Osteoblast (primary cell): ENCODE results near the gene DHRSX. TPM values are rescaled to one million over a fixed set of nuclear protein-coding genes. Genes with fewer than 3 reads are reported as not detected.
"Not testable (repeated sequence)": the region's sequence is repeated elsewhere in the genome, so short reads cannot be mapped to it uniquely, and the experiment has no call there.

Experiments
- DNase-seq: peaks from one replicate; pipeline ENCODE4 v3.0.0; 2011; ENCODE audit warnings: low spot score, mixed read lengths; ENCODE audit not compliant: insufficient read length; ENCODE audit errors: missing footprints
- H2AFZ ChIP-seq: 2 replicates; pipeline ENCODE4 v1.6.0; 2011; ENCODE audit warnings: mild to moderate bottlenecking, low read length
- H3K27ac ChIP-seq: 2 replicates; pipeline ENCODE4 v1.5.1; 2011; ENCODE audit warnings: mild to moderate bottlenecking, low read depth, low read length, moderate library complexity
- H3K27me3 ChIP-seq: 2 replicates; pipeline ENCODE4 v1.6.0; 2012; ENCODE audit warnings: mild to moderate bottlenecking, control low read depth, inconsistent platforms, low read length, moderate library complexity; ENCODE audit not compliant: insufficient read depth
- H3K36me3 ChIP-seq: 2 replicates; pipeline ENCODE4 v1.5.1; 2011; ENCODE audit warnings: mild to moderate bottlenecking, low read length, control low read depth, moderate library complexity; ENCODE audit not compliant: insufficient read depth
- H3K4me1 ChIP-seq: 2 replicates; pipeline ENCODE4 v1.5.1; 2011; ENCODE audit warnings: mild to moderate bottlenecking, low read length, control low read depth, moderate library complexity; ENCODE audit not compliant: insufficient read depth
- H3K4me2 ChIP-seq: 2 replicates; pipeline ENCODE4 v1.6.0; 2011; ENCODE audit warnings: mild to moderate bottlenecking, low read length; ENCODE audit not compliant: insufficient read depth
- H3K4me3 ChIP-seq: fragments of 200-600 bp; sonication (generic); 3 replicates; pipeline ENCODE4 v1.5.1; 2012; ENCODE audit warnings: mild to moderate bottlenecking, low read length, inconsistent platforms; ENCODE audit not compliant: insufficient read depth
- H3K79me2 ChIP-seq: 2 replicates; pipeline ENCODE4 v1.6.0; 2012; ENCODE audit warnings: mild to moderate bottlenecking, low read length, control low read depth, inconsistent platforms; ENCODE audit not compliant: insufficient read depth
- H3K9me3 ChIP-seq: 2 replicates; pipeline ENCODE4 v1.5.1; 2011; ENCODE audit warnings: low read depth, low read length, control low read depth
- H4K20me1 ChIP-seq: 2 replicates; pipeline ENCODE4 v1.6.0; 2012; ENCODE audit warnings: mild to moderate bottlenecking, low read length, control low read depth; ENCODE audit not compliant: insufficient read depth
- total RNA-seq: library from RNA; depleted of rRNA; stranded (reverse); fragments of >200 nt; gene quantifications from 2 replicates; pipeline ENCODE4 v1.2.3, GENCODE V29; 2012
- TF ChIP-seq, protein P1 (sequence below): IDR thresholded peaks from 2 replicates; pipeline ENCODE4 v1.5.1; 2011; ENCODE audit warnings: mild to moderate bottlenecking, low read depth, low read length, moderate library complexity; ENCODE audit errors: extremely low read depth

Gene DHRSX
- total RNA-seq, 1 donor = 37.6 TPM

DNA sequence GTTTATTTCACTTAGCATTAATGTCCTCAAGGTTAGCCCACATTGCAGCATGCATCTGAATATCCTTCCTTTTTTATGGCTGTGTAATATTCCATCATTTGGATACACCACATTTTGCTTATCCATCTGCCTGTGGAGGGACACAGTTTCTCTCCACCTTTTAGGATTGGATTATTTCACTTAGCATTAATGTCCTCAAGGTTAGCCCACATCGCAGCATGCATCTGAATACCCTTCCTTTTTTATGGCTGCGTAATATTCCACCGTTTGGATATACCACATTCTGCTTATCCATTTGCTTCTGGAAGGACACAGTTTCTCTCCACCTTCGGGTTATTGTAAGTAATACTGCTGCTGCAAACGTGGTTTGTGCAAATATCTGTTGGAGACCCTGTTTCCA is 110.0 kb downstream of the DHRSX start:
- Histone ChIP-seq H4K20me1 (peaks cover 15% of the 10 kb centered on the region), H3K79me2 (no peaks in the 10 kb centered on the region), H3K27ac (no peak overlapping the region), H3K9me3 (peaks cover 3% of the 10 kb centered on the region), H3K4me3 (no peak overlapping the region), H3K36me3 (no peaks in the 10 kb centered on the region), H3K4me1 (peaks cover 9% of the 10 kb centered on the region), H2AFZ (no peak overlapping the region), H3K27me3 (no peaks in the 10 kb centered on the region), H3K4me2 (no peak overlapping the region)
- TF ChIP-seq, protein P1, sequence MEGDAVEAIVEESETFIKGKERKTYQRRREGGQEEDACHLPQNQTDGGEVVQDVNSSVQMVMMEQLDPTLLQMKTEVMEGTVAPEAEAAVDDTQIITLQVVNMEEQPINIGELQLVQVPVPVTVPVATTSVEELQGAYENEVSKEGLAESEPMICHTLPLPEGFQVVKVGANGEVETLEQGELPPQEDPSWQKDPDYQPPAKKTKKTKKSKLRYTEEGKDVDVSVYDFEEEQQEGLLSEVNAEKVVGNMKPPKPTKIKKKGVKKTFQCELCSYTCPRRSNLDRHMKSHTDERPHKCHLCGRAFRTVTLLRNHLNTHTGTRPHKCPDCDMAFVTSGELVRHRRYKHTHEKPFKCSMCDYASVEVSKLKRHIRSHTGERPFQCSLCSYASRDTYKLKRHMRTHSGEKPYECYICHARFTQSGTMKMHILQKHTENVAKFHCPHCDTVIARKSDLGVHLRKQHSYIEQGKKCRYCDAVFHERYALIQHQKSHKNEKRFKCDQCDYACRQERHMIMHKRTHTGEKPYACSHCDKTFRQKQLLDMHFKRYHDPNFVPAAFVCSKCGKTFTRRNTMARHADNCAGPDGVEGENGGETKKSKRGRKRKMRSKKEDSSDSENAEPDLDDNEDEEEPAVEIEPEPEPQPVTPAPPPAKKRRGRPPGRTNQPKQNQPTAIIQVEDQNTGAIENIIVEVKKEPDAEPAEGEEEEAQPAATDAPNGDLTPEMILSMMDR = no peak
- DNase-seq = no peak

DNA sequence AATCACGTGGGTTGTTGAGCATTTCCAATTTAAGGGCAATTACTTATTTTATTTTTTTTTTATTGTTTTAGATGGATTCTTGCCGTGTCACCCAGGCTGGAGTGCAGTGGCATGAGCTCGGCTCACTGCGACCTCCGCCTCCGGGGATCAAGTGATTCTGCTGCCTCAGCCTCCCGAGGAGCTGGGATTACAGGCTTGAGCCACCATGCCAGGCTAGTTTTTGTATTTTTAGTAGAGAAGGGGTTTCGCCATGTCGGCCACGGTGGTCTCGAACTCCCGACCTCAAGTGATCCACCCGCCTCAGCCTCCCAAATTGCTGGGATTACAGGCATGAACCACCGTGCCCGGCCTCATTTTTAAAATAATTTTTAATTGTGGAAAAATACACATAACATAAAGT is 111.0 kb downstream of the DHRSX start:
- H3K79me2 ChIP-seq, H3K27me3 ChIP-seq, H3K9me3 ChIP-seq, H2AFZ ChIP-seq, H3K27ac ChIP-seq, H3K36me3 ChIP-seq, H4K20me1 ChIP-seq, DNase-seq, H3K4me2 ChIP-seq, H3K4me3 ChIP-seq: not testable (repeated sequence)
- H3K4me1 ChIP-seq = peaks cover 12% of the 10 kb centered on the region

DNA sequence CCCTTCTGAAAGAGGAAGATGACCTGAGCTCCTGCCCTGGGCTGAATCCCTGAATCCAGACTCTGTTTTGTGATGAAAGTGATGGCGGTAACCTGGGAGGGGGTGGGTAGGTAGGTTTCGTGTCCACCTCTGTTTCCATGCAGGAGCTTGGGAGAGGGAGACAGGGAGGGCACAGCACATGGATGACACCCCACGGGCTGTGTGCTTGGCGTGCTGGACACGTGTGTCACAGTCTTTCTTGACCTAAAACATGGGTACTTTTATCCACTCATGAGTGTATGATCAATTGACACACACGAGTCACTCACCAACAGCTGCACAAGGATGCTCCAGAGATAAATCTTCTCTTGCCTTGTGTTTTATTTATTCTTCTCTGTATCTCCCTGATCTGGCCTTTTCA is 111.5 kb downstream of the DHRSX start:
- Histone ChIP-seq H3K4me2 (no peak overlapping the region), H3K79me2 (no peaks in the 10 kb centered on the region), H3K9me3 (peaks cover 3% of the 10 kb centered on the region), H4K20me1 (peaks cover 5% of the 10 kb centered on the region), H3K27me3 (no peaks in the 10 kb centered on the region), H3K27ac (no peak overlapping the region), H3K4me1 (peaks cover 12% of the 10 kb centered on the region), H3K36me3 (no peaks in the 10 kb centered on the region), H3K4me3 (no peak overlapping the region), H2AFZ (no peak overlapping the region)
- TF ChIP-seq, protein P1 = no peak
- no peak for DNase-seq

DNA sequence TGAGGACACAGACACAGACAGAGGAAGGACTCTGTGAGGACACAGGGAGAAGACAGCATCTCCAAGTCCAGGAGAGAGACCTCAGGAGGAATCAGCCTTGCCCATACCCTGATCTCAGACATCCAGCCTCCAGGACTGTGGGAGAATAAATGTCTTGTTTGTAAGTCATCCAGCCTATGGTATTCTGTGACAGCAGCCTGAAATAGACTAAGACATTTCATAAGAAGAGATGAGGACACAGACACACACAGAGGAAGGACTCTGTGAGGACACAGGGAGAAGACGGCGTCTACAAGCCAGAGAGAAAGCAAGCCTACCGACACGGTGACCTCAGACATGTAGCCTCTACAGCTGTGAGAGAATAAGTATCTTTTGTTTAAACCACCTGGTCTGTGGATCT is 112.1 kb downstream of the DHRSX start:
- Histone ChIP-seq H3K79me2 (no peaks in the 10 kb centered on the region), H3K9me3 (peaks cover 3% of the 10 kb centered on the region), H3K36me3 (no peaks in the 10 kb centered on the region), H3K27me3 (no peaks in the 10 kb centered on the region), H3K4me2 (no peak overlapping the region), H3K27ac (no peak overlapping the region), H2AFZ (no peak overlapping the region), H4K20me1 (peaks cover 5% of the 10 kb centered on the region), H3K4me3 (no peak overlapping the region), H3K4me1 (peaks cover 12% of the 10 kb centered on the region)
- TF ChIP-seq, protein P1 = no peak
- no peak for DNase-seq
